Neutrophil (primary cell): ENCODE measurements around the gene NKRF.

Experiments used
- H3K27ac ChIP-seq: fragments of 200-600 bp; sonication (generic); 2 replicates; pipeline ENCODE4 v1.5.1; 2016; ENCODE audit warnings: mild to moderate bottlenecking, moderate library complexity
- H3K27me3 ChIP-seq: fragments of 200-600 bp; sonication (generic); 2 replicates; pipeline ENCODE4 v1.6.0; 2016; ENCODE audit warnings: mild to moderate bottlenecking
- H3K36me3 ChIP-seq: fragments of 200-600 bp; sonication (generic); 2 replicates; pipeline ENCODE4 v1.5.1; 2017
- H3K4me1 ChIP-seq, 2 experiments: fragments of 200-600 bp in 1 of 2; sonication (generic) in 1 of 2; 1 replicate in 1 of 2; 2 replicates in 1 of 2; pipeline versions ENCODE4 v1.5.1 to v1.6.1; 2013 to 2016; ENCODE audit warnings: low read depth in 1 of 2, low read length in 1 of 2, mild to moderate bottlenecking in 1 of 2, moderate library complexity in 1 of 2; ENCODE audit not compliant: control insufficient read depth in 1 of 2, insufficient read depth in 1 of 2
- H3K4me3 ChIP-seq, 2 experiments: fragments of 200-600 bp in 1 of 2; sonication (generic) in 1 of 2; 1 replicate in 1 of 2; 2 replicates in 1 of 2; pipeline ENCODE4 v1.5.1; 2013 to 2016; ENCODE audit warnings: low read depth in 1 of 2, low read length in 1 of 2, mild to moderate bottlenecking in 1 of 2, moderate library complexity in 1 of 2
- H3K9me3 ChIP-seq: fragments of 200-600 bp; sonication (generic); 2 replicates; pipeline ENCODE4 v1.5.1; 2016
- CTCF ChIP-seq: fragments of 200-600 bp; sonication (generic); IDR thresholded peaks from 2 replicates; pipeline ENCODE4 v1.5.1; 2016; ENCODE audit warnings: antibody characterized with exemption

The NKRF gene

GRCh38 chrX:119636419-119636818 lies 30.2 kb upstream of the NKRF start:
- H3K4me3 ChIP-seq = no peak overlapping the region
- no peak overlapping the region for H3K27ac ChIP-seq
- TF ChIP-seq CTCF = no peak
- H3K36me3 ChIP-seq = peaks cover 23% of the 10 kb centered on the region
- H3K4me1 ChIP-seq = peaks cover 19 to 20% of the 10 kb centered on the region in 2 experiments
- H3K9me3 ChIP-seq = no peaks in the 10 kb centered on the region
- no peaks in the 10 kb centered on the region for H3K27me3 ChIP-seq

- TF ChIP-seq CTCF = no peak
- peaks cover 13 to 14% of the 10 kb centered on the region in 2 experiments for H3K4me1 ChIP-seq
- no peak overlapping the region for H3K27ac ChIP-seq
Observed at GRCh38 chrX:119635799-119636198, 29.6 kb upstream of the NKRF start.

GRCh38 chrX:119635179-119635578 lies 29.0 kb upstream of the NKRF start:
- no peak for TF ChIP-seq CTCF
- H3K9me3 ChIP-seq = no peaks in the 10 kb centered on the region
- no peak overlapping the region for H3K27ac ChIP-seq
- H3K36me3 ChIP-seq = peaks cover 26% of the 10 kb centered on the region
- H3K4me1 ChIP-seq = peaks cover 7 to 8% of the 10 kb centered on the region in 2 experiments
- H3K4me3 ChIP-seq = no peak overlapping the region
- no peaks in the 10 kb centered on the region for H3K27me3 ChIP-seq

More at GRCh38 chrX:119635799-119636198, 29.6 kb upstream of the NKRF start:
- no peak overlapping the region for H3K4me3 ChIP-seq
- no peaks in the 10 kb centered on the region for H3K27me3 ChIP-seq
- peaks cover 26% of the 10 kb centered on the region for H3K36me3 ChIP-seq
- H3K9me3 ChIP-seq = no peaks in the 10 kb centered on the region

- no peaks in the 10 kb centered on the region for H3K9me3 ChIP-seq
- no peak overlapping the region for H3K4me3 ChIP-seq
- no peaks in the 10 kb centered on the region for H3K27me3 ChIP-seq
- peak overlapping the region; percentile 61 for H3K27ac ChIP-seq
- no peak for TF ChIP-seq CTCF
- peaks cover 12% of the 10 kb centered on the region for H3K36me3 ChIP-seq
- peaks cover 8 to 15% of the 10 kb centered on the region in 2 experiments for H3K4me1 ChIP-seq
Observed at GRCh38 chrX:119625843-119626242, 19.6 kb upstream of the NKRF start.

- TF ChIP-seq CTCF = no peak
- Histone ChIP-seq H3K27ac (peak overlapping the region; percentile 61), H3K4me1 (peaks cover 8 to 15% of the 10 kb centered on the region in 2 experiments), H3K27me3 (no peaks in the 10 kb centered on the region), H3K4me3 (no peak overlapping the region), H3K9me3 (no peaks in the 10 kb centered on the region), H3K36me3 (peaks cover 12% of the 10 kb centered on the region)
Observed at GRCh38 chrX:119624951-119625668, 18.9 kb upstream of the NKRF start.
